ENCODE data around the gene NEK9. TPM values are rescaled to one million over a fixed set of nuclear protein-coding genes. Genes with fewer than 3 reads are reported as not detected.

Gene NEK9
- total RNA-seq, 4 donors from 2014 or later = 22.2 to 58.3 (median 34.3) TPM

DNA sequence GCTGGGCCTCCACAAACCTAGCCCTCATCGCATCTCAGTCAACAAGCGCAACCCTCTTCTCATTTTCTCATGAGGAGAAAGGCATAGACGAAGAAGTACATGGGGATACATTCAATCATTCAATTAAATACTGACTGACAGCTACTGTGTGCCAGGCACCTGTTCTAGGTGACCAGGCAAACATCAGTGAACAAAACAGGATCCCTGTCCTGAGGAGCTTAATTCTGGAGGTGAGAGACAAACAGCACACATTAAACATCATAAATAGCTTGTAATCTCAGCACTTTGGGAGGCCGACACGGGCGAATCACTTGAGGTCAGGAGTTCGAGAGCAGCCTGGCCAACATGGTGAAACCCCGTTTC lies 62.7 kb downstream of the NEK9 start:
- H3K36me3 ChIP-seq = no peaks in the 10 kb centered on the region
- H3K4me3 ChIP-seq = peak overlapping the region; percentile 87
- 60% methylated on average over 8 of the region's 8 CpGs for WGBS
- no peaks in the 10 kb centered on the region for H3K9me3 ChIP-seq
- no peak for DNase-seq (ENCODE audit: low spot score in 2 of 2)
- peaks cover 41% of the 10 kb centered on the region for H3K4me1 ChIP-seq
- TF ChIP-seq EP300 (IDR thresholded peaks at IDR 0.05) (no peak), POLR2A (IDR thresholded peaks at IDR 0.05) (no peak), POLR2AphosphoS5 (IDR thresholded peaks at IDR 0.05) (no peak)
- TF ChIP-seq, protein P1, sequence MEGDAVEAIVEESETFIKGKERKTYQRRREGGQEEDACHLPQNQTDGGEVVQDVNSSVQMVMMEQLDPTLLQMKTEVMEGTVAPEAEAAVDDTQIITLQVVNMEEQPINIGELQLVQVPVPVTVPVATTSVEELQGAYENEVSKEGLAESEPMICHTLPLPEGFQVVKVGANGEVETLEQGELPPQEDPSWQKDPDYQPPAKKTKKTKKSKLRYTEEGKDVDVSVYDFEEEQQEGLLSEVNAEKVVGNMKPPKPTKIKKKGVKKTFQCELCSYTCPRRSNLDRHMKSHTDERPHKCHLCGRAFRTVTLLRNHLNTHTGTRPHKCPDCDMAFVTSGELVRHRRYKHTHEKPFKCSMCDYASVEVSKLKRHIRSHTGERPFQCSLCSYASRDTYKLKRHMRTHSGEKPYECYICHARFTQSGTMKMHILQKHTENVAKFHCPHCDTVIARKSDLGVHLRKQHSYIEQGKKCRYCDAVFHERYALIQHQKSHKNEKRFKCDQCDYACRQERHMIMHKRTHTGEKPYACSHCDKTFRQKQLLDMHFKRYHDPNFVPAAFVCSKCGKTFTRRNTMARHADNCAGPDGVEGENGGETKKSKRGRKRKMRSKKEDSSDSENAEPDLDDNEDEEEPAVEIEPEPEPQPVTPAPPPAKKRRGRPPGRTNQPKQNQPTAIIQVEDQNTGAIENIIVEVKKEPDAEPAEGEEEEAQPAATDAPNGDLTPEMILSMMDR (IDR thresholded peaks at IDR 0.05) = no peak
- peak overlapping the region; percentile 91 for H3K27ac ChIP-seq
- no peaks in the 10 kb centered on the region for H3K27me3 ChIP-seq

DNA sequence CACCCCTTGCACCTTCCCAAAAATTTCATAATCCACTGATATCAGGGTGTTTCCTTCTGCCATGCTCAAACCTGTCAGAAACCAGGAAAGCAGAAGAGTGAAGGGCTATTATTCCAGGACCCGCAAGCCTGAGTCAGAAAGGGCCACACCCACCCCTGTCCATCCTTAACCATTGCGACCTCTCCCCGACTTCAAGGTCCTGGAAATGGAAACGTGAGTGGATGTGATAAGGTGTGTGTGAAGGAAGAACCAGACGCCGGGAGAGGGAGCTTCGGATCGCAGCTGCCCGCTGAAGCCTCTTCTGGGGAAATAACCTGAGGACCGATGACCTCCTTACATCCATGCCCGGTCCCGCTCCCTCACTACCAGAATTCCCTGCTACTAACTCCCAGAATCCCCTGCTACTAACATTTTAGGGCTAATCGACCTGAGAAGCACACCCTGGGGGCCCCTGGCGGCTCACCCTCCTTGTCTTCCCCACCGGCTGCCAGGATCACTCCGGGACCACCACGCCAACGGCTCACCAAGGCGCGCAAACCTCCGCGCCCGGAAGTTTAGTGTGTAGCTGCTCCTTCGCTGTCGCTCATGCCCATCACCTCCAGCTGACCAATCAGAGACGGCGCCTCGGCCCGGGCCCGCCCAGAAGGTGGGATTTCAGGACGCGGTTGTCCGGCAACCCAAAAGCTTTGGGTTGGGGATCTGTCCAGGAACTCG lies 63.2 kb downstream of the NEK9 start, which contains the start of gene ACYP1:
Gene ACYP1 (minus strand): TSS at position 534 of the 714 bp plus-strand sequence. CDS start 471 bp downstream, at position 63.
- TF ChIP-seq EP300 (IDR thresholded peaks at IDR 0.05) (no peak), POLR2A (IDR thresholded peaks at IDR 0.05) (peak in 1 of 2 donors; percentile 21)
- WGBS = 1% methylated on average over 18 of the region's 34 CpGs
- peak; percentile 96 to 97 for DNase-seq (ENCODE audit: low spot score in 2 of 2)

DNA sequence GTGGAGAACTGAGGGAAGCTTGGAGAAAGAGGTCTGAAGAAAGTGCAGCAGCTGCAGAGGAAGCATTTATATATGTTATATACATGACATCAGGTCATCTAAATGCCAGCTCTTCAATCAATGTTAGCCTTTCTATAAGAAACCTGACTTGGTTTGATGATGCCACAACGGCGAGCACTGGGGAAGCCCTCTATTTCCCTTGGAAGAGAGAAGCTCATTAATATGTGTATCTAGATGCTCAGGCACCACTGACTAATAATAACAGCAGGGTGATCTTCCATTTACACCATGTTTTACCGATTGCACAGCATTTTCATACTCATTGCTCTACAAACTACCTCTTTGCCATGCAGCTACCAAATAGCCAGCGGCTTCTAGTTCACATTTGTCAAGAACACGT lies 63.8 kb downstream of the NEK9 start:
- H3K4me3 ChIP-seq = peak overlapping the region; percentile 87
- H3K27me3 ChIP-seq = no peaks in the 10 kb centered on the region
- no peaks in the 10 kb centered on the region for H3K9me3 ChIP-seq
- peaks cover 29% of the 10 kb centered on the region for H3K4me1 ChIP-seq
- DNase-seq (ENCODE audit: low spot score in 2 of 2) = no peak
- peak overlapping the region; percentile 91 for H3K27ac ChIP-seq
- 11% methylated on average over 5 of the region's 5 CpGs for WGBS
- H3K36me3 ChIP-seq = no peaks in the 10 kb centered on the region
- TF ChIP-seq EP300 (IDR thresholded peaks at IDR 0.05) (no peak), POLR2AphosphoS5 (IDR thresholded peaks at IDR 0.05) (no peak)

More for the DNA sequence above, 63.2 kb downstream of the NEK9 start, which contains the start of gene ACYP1:
- Histone ChIP-seq H3K27me3 (no peaks in the 10 kb centered on the region), H3K4me1 (peaks cover 36% of the 10 kb centered on the region), H3K36me3 (no peaks in the 10 kb centered on the region), H3K9me3 (no peaks in the 10 kb centered on the region), H3K27ac (peak within 1 kb of the TSS; percentile 91), H3K4me3 (peak within 1 kb of the TSS; percentile 87)

DNA sequence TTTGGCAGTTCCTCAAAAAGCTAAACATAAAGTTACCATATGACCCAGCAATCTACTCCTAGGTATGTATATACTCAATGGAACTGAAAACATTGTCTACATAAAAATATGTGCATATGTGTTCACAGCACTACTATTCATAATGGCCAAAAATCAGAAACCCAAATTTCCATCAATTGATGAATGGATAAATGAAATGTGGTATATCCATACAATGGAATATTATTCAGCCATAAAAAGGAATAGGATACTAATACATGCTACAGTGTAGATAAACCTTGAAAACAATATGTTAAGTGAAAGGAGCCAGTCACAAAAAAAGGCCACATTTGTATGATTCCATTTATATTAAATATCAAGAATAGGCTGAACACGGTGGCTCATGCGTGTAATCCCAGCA lies 66.4 kb downstream of the NEK9 start:
- Histone ChIP-seq H3K27ac (no peak overlapping the region), H3K27me3 (no peaks in the 10 kb centered on the region), H3K9me3 (no peaks in the 10 kb centered on the region), H3K4me3 (no peak overlapping the region), H3K4me1 (peaks cover 23% of the 10 kb centered on the region), H3K36me3 (no peaks in the 10 kb centered on the region)
- TF ChIP-seq EP300 (IDR thresholded peaks at IDR 0.05) (no peak), POLR2AphosphoS5 (IDR thresholded peaks at IDR 0.05) (no peak), POLR2A (IDR thresholded peaks at IDR 0.05) (no peak)
- TF ChIP-seq, protein P1 (IDR thresholded peaks at IDR 0.05) = no peak
- WGBS = 47% methylated on average over 2 of the region's 2 CpGs
- DNase-seq (ENCODE audit: low spot score in 2 of 2) = no peak

DNA sequence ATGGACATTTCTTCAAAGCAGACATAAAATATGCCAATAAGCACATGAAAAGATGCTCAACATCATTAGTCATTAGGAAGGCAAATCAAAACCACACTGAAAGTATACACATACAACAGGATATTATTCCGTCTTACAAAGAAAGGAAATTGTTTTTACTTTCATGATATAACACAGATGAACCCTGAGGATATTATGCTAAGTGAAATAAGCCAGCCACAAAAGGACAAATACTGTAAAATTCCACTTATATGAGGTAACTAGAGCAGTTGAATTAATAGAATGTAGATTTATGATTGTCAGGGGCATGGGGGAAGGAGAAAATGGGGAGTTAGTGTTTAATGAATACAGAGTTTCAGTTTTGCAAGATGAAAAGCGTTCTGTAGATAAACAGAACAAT lies 67.2 kb downstream of the NEK9 start:
- no peak for DNase-seq (ENCODE audit: low spot score in 2 of 2)
- WGBS = 45% methylated on average over 2 of the region's 2 CpGs
- Histone ChIP-seq H3K36me3 (no peaks in the 10 kb centered on the region), H3K9me3 (no peaks in the 10 kb centered on the region), H3K27ac (no peak overlapping the region), H3K27me3 (no peaks in the 10 kb centered on the region), H3K4me3 (no peak overlapping the region), H3K4me1 (peaks cover 23% of the 10 kb centered on the region)
- no peak for TF ChIP-seq POLR2AphosphoS5 (IDR thresholded peaks at IDR 0.05)
- TF ChIP-seq EP300 (IDR thresholded peaks at IDR 0.05) = no peak
- TF ChIP-seq, protein P1 (IDR thresholded peaks at IDR 0.05) = no peak
- no peak for TF ChIP-seq POLR2A (IDR thresholded peaks at IDR 0.05)

DNA sequence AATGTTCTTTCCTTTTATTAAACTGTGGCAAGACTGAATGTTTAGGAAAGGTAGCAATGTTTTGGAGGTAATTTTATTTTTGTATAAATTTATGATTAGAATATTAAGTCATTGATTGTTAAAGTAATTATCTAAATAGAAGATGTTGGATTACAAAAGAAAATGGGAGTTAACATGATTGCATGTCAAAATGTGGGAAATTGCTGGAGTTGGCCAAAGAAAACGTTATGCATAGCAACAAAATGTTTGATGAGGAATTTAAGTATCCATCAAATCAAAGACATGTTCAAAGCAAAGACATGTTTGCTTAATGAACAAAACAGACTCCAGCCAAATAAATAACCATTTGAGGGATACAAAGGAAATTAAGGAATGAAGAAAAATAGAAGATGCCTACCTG lies 72.4 kb downstream of the NEK9 start:
- 39% methylated on average over 1 of the region's 1 CpG for WGBS
- Histone ChIP-seq H3K4me3 (no peak overlapping the region), H3K36me3 (no peaks in the 10 kb centered on the region), H3K27me3 (no peaks in the 10 kb centered on the region), H3K4me1 (peaks cover 32% of the 10 kb centered on the region), H3K9me3 (no peaks in the 10 kb centered on the region), H3K27ac (no peak overlapping the region)
- no peak for DNase-seq (ENCODE audit: low spot score in 2 of 2)
- TF ChIP-seq EP300 (IDR thresholded peaks at IDR 0.05) = no peak
- TF ChIP-seq POLR2AphosphoS5 (IDR thresholded peaks at IDR 0.05) = no peak
- TF ChIP-seq POLR2A (IDR thresholded peaks at IDR 0.05) = no peak
- TF ChIP-seq, protein P1 (IDR thresholded peaks at IDR 0.05) = no peak
